Colonic mucosa (tissue), 4 donors: Measurements from ENCODE around the gene RBM7. TPM values are rescaled to one million over a fixed set of nuclear protein-coding genes. Genes with fewer than 3 reads are reported as not detected.

Source experiments
- DNase-seq: peaks from one replicate; pipeline ENCODE4 v3.0.0-alpha.2; 2020
- H3K27ac ChIP-seq: fragments of 200-600 bp; one replicate; pipeline ENCODE4 v1.8.0; 2021
- H3K27me3 ChIP-seq: fragments of 200-600 bp; one replicate; pipeline ENCODE4 v1.8.0; 2021
- H3K36me3 ChIP-seq: fragments of 200-600 bp; one replicate; pipeline ENCODE4 v1.8.0; 2021
- H3K4me1 ChIP-seq: fragments of 200-600 bp; one replicate; pipeline ENCODE4 v1.8.0; 2021; ENCODE audit warnings: mild to moderate bottlenecking
- H3K4me3 ChIP-seq: fragments of 200-600 bp; one replicate; pipeline ENCODE4 v1.8.0; 2021
- H3K9ac ChIP-seq, 2 donors: one replicate each; pipeline ENCODE4 v1.7.0; 2013; ENCODE audit warnings: control low read depth in 2 of 2, low read depth in 2 of 2, low read length in 2 of 2
- H3K9me3 ChIP-seq: fragments of 200-600 bp; one replicate; pipeline ENCODE4 v1.8.0; 2021
- intact Hi-C: fragments of 100-400 bp; cut with DNase I; formaldehyde crosslinking; loops from one replicate; pipeline ENCODE4 v1.14.1; 2022
- total RNA-seq, 2 donors: library from RNA; stranded (reverse); fragmentation: NEBNext Ultra II Directional in 1 of 2; extraction: Animal tissue kit (Norgen Biotek cat#: 25700) in 1 of 2; gene quantifications; one replicate each; pipeline ENCODE4 v1.2.1, GENCODE V29; 2021
- TF ChIP-seq, protein P1 (sequence below): fragments of 200-600 bp; IDR thresholded peaks from one replicate; pipeline ENCODE4 v1.8.0; 2022; ENCODE audit warnings: antibody characterized with exemption, mild to moderate bottlenecking
- donor health status: healthy.
- donor health status: DM: no; HTN: no; CAD: no.
- donor health status: DM: no; HTN: no; CAD: no.

RBM7 gene
- total RNA-seq, 2 donors from 2014 or later, result 28.3 to 41.1 TPM

- H3K4me3 ChIP-seq, result no peak overlapping the region
- no peak overlapping the region for H3K9ac ChIP-seq
- no peak overlapping the region for H3K27ac ChIP-seq
- TF ChIP-seq, protein P1, sequence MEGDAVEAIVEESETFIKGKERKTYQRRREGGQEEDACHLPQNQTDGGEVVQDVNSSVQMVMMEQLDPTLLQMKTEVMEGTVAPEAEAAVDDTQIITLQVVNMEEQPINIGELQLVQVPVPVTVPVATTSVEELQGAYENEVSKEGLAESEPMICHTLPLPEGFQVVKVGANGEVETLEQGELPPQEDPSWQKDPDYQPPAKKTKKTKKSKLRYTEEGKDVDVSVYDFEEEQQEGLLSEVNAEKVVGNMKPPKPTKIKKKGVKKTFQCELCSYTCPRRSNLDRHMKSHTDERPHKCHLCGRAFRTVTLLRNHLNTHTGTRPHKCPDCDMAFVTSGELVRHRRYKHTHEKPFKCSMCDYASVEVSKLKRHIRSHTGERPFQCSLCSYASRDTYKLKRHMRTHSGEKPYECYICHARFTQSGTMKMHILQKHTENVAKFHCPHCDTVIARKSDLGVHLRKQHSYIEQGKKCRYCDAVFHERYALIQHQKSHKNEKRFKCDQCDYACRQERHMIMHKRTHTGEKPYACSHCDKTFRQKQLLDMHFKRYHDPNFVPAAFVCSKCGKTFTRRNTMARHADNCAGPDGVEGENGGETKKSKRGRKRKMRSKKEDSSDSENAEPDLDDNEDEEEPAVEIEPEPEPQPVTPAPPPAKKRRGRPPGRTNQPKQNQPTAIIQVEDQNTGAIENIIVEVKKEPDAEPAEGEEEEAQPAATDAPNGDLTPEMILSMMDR, result no peak
- no peaks in the 10 kb centered on the region for H3K36me3 ChIP-seq
- no peaks in the 10 kb centered on the region for H3K9me3 ChIP-seq
- intact Hi-C loops, result no loop called here
- DNase-seq, result no peak
- H3K27me3 ChIP-seq, result no peaks in the 10 kb centered on the region
- H3K4me1 ChIP-seq, result no peaks in the 10 kb centered on the region
Measured at GRCh38 chr11:114448749-114449482, 48.5 kb downstream of the RBM7 start.

- H3K27me3 ChIP-seq, result no peaks in the 10 kb centered on the region
- no peak for DNase-seq
- no peak overlapping the region for H3K4me3 ChIP-seq
- TF ChIP-seq, protein P1, result no peak
- no peaks in the 10 kb centered on the region for H3K4me1 ChIP-seq
- intact Hi-C loops, result loop anchor here (5.0 kb wide), 1 partner anchor 473 kb away; the partner anchor contains the start of gene HTR3A
- H3K9me3 ChIP-seq, result no peaks in the 10 kb centered on the region
- no peaks in the 10 kb centered on the region for H3K36me3 ChIP-seq
- no peak overlapping the region for H3K9ac ChIP-seq
- no peak overlapping the region for H3K27ac ChIP-seq
Measured at GRCh38 chr11:114449845-114450244, 49.4 kb downstream of the RBM7 start.

- TF ChIP-seq, protein P1, result no peak
- no peak overlapping the region for H3K9ac ChIP-seq
- no peaks in the 10 kb centered on the region for H3K9me3 ChIP-seq
- DNase-seq, result no peak
- intact Hi-C loops, result loop anchor here (5.0 kb wide), 1 partner anchor 475 kb away; the partner anchor contains the start of gene HTR3A
- H3K27ac ChIP-seq, result no peak overlapping the region
- H3K36me3 ChIP-seq, result no peaks in the 10 kb centered on the region
- H3K4me3 ChIP-seq, result no peak overlapping the region
- no peaks in the 10 kb centered on the region for H3K4me1 ChIP-seq
- no peaks in the 10 kb centered on the region for H3K27me3 ChIP-seq
Measured at GRCh38 chr11:114452399-114452798, 51.9 kb downstream of the RBM7 start.

Other genes with a start within 250 kb of the RBM7 start
- gene NNMT, start 104.3 kb upstream of the RBM7 start, total RNA-seq, result 10 to 100 TPM; 13.7 to 41.3 TPM
- gene C11orf71, start 155 bp upstream of the RBM7 start, total RNA-seq, result 10 to 100 TPM; 13.1 to 14.3 TPM
- 10 to 100 TPM; 46.6 to 55.5 TPM for gene REXO2, start 38.8 kb downstream of the RBM7 start, total RNA-seq
- gene NXPE1, start 159.2 kb downstream of the RBM7 start, total RNA-seq, result 100 to 1,000 TPM; 210 to 217 TPM
- 100 to 1,000 TPM in 1 of 2 donors, 10 to 100 TPM in 1; 95.2 to 178 TPM for gene NXPE4, start 195.1 kb downstream of the RBM7 start, total RNA-seq